HG03135 (cell line): ENCODE data around the gene P2RY14.
"Not testable (repeated sequence)": the region's sequence is repeated elsewhere in the genome, so short reads cannot be mapped to it uniquely, and the experiment has no call there.

Source experiments
- ATAC-seq: cut with Tn5 transposase; IDR thresholded peaks from one replicate; pipeline ENCODE4 v1.9.1; 2021; ENCODE audit warnings: mild to moderate bottlenecking, moderate library complexity; ENCODE audit not compliant: unreplicated experiment

The P2RY14 gene

DNA sequence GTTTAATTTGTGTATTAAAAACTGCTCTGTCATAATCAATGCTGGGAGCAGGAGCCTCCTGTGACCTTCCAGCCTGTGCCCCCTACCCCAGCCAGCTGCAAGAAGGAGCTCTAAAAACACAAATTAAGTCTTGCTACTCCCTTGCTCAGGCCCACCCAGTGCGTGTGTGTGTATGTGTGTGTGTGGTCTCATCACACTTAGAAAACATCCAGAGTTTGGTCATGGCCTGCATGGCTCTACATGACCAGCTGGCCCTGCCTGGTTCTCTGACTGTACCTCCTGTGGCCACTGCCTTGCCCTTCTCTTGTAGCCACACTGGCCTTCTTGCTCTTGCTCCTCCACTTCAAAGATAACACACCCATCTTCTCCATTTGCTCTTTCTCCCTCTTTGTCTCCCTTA is 13.7 kb downstream of the P2RY14 start:
- no peak for ATAC-seq

DNA sequence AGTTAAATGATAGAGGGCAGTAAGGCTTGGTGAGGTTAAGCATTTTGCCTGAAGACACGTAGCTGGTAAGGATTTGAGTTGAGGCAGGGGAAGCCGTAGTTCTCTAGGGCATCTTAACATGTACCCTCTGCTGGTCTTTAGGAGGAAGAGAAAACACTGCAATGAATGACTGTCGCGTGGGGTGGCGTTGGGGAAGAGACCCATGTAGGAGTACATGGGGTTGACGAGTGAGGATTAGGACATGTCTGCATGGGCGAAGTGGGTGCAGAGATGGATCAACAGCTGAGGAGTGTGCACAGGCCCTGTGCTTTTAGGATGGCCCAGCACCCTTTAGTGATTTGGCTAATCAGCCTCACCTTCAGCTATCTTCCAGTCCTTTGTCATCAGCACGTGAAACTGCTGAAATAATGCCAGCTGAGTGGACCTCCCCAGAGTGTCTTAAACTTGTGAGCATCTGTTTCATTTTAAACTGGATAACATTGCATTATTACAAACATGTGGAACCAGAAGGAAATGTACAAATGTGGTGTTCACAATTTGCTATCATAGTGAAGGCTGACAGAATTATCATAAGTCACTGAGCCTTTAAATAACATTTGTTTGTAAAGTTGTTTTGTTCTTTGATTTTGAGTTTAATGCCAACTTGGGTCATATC is 15.3 kb downstream of the P2RY14 start:
- no peak for ATAC-seq

DNA sequence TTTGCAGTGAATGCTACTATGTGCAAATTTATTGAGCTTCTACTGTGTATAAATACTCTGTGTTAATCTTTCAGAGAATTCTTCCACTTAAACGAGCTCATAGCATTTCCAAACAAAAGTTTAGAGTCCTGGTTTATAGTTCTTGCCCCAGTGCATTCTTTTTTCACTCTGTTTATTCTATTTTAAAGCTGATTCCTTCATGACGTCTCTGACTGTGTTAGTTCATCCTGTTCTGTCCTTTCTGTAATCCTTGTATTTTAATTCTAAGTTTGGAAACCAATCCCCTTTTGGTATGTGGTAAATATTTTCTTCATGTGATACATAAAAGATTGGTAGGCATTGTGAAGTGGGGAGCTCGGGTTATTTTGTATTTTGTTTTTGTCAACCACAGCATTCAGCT is 18.7 kb downstream of the P2RY14 start:
- no peak for ATAC-seq

DNA sequence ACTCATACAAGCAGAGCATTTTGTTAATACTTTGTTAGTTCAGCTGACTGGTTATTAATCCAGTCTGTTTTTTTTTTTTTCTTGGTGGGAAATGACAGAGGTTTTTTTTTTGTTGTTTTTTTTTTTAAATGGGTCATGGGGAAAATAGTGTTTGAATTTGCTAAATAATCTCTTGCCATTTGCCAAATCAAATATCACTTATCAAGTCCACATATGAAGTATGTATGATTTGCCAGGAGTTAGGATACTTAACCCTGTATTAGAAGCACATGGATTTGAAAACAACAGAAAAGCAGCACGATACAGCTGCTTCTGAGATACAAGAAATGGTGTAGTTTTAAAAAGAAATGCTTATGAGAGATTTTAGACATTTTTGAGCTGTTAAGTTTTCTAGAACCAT is 21.6 kb downstream of the P2RY14 start:
- no peak for ATAC-seq

DNA sequence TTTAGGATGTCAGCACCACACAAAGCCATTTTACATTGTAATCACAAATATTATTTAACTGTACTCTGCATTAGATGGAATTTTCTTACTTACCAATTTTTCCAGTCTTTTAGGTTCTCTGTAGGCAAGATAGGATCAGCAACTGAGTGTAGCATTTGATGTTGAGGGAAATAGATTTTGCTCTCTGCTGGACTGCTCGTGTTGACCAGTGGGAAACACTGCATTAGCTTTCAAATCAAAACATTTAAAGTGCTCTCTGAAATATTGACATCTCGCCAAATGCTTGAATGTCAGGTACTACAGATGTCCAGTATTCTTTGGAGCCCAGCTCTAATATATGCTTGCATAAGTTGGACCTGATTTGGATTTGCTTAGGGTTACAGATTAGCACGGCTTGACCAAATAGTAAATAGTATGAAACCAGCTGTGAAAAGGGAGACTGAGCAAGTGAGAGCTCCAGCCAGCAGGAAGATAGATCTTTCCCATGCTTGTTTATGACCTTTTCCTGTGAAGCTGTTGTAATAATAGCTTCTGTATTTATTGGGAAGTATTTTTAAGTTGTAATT is 29.5 kb downstream of the P2RY14 start:
- ATAC-seq, result no peak

DNA sequence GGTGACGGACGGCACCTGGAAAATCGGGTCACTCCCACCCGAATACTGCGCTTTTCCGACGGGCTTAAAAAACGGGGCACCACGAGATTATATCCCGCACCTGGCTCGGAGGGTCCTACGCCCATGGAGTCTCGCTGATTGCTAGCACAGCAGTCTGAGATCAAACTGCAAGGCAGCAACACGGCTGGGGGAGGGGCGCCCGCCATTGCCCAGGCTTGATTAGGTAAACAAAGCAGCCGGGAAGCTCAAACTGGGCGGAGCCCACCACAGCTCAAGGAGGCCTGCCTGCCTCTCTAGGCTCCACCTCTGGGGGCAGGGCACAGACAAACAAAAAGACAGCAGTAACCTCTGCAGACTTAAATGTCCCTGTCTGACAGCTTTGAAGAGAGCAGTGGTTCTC is 36.3 kb downstream of the P2RY14 start:
- ATAC-seq, result not testable (repeated sequence)

DNA sequence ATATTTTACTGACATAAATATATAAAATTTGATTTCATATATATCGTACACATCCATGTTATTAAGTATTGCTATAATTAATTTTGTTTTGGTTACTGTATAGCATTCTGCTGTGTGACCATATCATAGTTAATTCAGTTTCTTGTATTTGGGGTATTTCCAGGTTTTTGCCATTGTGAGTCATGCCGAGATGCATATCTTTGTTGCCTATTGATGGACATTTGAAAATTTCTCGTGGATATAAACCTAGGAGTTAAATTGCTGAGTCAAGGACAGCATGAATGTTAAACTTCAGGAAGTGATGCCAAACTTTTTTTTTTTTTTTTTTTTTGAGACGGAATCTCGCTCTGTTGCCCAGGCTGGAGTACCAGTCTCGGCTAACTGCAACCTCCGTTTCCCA is 41.6 kb downstream of the P2RY14 start:
- no peak for ATAC-seq

DNA sequence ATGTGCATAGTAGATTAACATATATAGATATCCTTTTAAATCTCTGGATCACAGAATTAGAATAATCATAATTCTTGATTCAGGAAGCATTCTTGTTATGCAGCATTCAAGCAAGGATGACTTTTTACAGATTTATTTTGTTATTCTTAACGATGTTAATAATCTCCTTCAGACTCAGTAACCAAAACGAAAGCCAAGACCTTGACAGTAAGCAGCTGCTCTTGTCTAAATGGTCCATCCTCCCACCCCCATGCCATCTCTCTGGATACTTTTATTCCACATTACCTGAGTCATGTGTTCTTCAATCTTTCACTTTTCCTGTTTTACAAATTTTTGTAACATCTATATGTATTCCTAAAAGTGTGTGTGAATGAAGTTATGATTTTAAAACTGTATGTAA is 42.0 kb downstream of the P2RY14 start:
- ATAC-seq, result no peak

DNA sequence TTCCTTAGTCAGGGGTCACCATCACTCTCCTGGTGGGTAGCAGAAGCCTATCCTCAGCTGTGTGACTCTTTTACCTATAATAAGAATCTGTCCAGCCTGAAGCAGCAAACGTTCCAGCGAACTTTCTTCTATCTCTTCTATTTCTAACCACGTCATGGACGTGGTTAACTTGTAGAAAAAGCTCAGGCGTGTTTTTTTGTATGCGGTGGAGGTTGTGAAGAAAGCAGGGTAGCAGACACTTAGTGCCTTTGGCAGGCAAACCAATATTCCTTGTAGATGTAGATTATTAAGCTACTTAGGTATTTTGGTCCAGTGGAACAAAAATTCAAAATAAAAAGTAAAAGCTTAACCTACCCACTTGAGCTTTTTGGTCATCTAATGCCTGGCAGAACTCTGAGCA is 43.5 kb downstream of the P2RY14 start:
- no peak for ATAC-seq

DNA sequence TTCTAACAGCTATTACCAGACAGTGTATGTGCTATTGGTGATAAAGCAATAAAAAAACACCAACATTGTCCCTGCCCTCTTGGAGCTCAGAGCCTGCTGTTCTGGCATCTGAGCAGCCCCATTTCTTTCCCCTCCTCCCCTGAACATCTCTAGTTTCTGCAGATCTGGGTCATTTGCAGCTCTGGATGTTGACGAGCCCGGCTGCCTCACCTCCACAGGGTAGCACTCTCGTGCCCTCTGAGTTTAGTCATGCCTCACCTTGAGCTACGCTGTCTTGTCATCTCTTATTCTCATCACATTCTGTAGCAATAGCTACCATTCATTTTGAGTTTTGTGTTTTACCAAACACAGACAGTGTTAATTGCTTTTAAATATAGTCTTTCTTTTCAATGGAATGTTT is 45.4 kb downstream of the P2RY14 start:
- ATAC-seq, result no peak

DNA sequence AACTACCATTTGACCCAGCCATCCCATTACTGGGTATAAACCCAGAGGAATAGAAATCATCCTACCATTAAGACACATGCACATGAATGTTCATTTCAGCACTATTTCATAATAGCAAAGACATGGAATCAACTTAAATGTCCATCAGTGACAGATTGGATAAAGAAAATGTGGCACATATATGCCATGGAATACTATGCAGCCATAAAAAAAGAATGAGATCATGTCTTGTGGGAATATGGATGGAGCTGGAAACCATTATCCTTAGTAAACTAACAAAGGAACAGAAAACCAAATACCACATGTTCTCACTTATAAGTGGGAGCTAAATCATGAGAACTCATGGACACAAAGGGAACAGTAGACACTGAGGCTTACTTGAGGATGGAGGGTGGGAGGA is 45.9 kb downstream of the P2RY14 start:
- not testable (repeated sequence) for ATAC-seq

DNA sequence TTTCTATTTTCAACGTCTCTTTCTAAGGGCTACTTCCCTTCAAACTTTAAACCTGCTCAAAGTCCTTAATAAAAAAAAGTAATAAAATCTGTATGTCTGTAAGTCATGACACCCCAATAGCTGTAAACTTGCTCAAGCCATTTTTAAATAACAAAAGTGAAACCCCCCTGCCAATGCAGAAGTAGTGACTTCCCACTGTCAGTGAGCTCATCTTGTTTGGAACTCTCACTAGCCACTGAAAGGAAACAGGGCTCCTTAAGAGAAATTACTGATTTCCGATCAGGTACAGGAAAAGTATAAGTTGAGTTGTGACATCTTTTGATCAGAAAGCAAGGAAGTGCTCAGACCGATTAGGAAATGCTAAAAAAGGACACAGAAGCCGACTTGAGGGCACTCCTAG is 47.7 kb downstream of the P2RY14 start:
- peak; percentile 51 for ATAC-seq

DNA sequence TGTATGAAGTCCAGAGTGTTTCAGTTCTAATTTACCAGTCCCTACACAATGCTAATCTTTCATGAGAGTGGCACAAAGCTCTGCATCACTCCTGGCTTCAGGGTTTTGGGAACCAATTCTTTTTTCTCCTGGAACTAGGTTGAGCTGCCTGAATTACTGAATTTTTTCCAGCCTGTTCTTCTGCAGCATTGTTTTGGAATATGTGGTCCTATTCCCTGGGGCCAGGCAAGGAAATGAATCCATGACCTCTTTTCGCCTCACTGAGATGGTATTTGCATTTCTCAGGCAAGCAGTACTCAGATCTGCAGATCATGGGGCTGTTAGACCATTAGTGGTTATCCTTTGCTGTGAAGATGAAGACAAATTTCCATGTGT is 49.7 kb downstream of the P2RY14 start:
- ATAC-seq, result no peak

DNA sequence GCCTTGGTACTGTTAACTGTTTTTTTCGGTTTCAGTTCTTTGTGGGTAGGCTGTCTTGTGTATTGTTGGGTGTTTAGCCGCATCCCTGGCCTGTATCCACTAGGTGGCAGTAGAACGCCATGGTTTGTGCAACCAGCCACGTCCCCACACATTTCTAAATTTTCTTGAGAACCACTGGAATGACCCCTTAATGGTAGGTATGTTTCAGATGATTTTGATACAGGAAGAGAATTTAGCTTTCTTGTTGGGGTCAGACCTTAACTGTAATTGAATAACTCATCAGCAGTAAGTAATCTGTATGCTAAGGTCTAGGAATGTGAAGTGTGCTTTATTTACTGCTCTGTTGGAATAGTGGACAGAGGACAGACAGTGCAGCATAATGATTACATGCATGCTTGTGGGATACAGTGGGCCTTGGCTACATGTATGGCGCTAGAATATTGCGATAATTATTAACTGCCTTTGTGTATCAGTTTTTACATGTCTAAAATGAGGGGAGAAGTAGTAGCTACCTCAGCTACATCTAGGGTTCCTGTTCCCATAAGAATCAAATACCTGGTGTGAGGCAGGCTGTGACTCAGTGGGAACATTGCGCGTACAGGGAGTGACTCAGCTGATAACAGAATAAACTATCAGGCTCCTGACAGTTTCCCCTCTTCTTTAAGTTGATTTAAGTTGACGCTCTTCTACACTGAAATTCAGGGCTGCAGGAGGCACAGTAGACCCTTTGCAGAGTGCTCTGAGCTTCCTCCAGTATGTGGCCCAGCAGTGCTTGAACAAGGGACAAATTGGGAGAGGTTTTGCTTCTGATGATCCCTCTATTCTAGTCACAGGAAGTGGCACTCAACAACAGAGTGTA is 50.3 kb downstream of the P2RY14 start:
- peak; percentile 92 for ATAC-seq

DNA sequence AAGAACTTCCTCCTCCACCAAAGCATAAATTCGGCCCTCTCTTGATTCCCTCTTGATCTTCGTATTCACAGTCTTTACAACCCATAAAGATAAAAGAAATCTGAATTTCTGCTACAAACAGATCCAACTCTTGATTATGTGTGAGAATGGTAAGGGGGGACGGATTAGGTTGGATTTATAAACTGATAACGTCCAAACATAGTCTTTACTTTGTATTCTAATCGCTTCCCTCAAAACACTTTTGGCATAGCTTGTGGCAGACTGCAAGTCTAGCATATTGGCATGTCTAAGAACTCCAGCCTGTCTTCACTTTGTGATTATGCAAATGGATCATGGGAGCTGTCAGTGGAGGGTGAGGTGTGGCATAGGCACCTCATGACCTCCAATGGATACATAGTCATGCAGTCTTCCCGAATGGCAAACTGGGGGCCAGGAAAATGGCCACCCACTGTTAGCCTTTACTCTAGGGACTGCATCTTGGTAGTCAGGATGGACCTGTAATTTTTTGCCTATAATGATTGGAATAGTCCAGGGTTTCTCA is 51.0 kb downstream of the P2RY14 start:
- ATAC-seq, result peak; percentile 33

DNA sequence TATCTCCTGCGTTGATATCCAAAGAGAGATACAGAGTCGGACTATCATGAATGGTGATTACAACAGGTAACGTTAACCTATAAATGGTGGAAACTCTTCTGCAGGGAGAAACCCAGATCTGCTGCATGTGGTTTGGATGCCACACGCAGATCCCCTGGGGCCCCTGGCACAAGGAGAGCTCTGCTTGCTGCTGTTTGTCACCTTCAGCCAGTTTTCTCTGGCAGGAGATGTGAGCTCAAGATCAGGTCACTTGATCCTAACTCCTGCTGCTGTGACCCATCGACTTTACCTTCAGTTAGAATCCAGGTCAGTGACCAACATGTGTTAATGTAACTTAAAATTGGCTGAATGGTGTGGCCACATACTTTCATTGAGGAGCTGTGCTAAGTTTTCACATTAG is 51.5 kb downstream of the P2RY14 start:
- no peak for ATAC-seq

DNA sequence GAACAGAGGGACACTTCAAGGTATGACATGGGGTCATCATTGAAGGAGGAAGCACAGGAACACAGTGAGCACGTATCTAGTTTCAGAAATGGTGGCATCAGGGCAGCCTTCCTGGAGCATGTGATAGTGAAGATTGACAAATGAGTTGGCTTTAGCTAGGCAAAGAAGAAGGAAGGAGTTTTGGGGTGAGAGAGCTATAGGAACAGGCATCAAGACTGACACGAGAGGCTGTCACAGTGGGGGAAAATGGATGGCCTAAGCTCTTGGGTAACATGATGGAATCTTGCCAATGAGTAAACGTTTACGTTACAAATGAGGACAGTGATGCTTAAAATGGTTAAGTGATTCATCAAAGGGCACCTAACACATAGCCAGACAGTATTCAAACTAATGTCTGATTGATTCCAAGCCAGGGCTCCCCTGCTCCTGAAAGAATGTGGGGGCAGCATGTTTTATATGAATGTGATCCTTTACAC is 52.2 kb downstream of the P2RY14 start:
- ATAC-seq, result no peak

DNA sequence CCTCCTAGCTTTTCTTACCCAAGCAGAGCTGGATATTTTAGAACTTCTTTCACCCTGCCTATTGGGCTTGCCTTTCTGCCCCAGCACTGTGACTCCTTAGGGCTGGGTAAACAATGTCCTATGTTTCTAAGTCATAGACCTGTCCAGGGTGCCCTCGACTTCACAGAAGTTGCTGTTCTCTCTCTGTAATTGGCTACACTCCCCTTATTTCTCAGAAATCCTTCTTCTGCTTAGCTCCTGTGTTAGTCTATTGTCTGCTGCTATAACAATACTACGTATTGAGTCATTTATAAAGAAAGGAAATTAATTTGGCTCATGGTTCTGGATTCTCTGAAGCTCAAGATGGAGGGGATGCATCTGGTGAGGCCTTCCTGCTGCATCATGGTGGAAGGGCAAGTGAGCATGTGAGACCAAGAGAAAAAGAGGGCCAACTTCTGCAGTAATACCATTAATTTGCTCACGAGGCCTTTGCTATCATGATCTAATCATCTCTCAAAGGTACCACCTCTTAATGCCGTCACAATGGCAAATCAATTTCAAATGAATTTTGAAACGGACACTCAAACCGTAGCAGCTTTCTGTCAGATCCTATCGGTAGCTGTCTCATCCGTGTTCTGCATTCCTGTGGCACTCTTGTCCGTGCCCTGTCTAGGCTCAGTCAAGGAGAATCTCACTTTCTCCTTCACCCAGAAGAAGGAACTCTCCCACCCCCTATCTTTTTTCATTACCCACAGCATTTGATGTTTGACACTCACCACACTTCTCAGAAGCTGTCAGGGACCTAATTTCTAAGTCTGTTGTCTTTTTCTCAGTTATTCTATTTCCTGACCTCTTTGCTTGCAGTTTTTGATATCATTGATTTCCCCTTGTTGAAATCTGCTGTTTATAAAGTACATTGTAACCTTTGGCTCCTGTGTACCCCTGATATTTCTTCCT is 53.0 kb downstream of the P2RY14 start:
- no peak for ATAC-seq

DNA sequence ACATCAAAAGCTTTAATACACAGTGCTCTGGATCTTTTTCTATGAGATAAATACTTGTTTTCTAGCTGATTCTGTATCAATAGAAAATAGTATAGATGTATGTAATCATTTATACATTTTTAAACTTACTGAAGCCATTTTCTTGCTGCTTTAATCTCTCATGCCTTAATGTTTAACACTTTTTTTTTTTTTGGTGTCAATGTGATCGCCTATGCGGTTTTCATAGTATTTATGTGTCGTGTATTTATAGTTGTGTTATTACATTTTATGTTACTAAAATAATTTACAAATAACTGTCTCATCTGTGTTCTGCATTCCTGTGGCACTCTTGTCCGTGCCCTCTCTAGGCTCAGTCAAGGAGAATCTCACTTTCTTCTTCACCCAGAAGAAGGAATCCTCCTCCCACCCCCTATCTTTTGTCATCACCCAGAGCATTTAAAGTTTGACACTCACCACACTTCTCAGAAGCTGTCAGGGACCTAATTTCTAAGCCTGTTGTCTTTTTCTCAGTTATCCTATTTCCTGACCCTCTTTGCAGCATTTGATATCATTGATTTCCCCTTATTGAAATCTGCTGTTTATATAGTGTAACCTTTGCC is 54.0 kb downstream of the P2RY14 start:
- no peak for ATAC-seq

DNA sequence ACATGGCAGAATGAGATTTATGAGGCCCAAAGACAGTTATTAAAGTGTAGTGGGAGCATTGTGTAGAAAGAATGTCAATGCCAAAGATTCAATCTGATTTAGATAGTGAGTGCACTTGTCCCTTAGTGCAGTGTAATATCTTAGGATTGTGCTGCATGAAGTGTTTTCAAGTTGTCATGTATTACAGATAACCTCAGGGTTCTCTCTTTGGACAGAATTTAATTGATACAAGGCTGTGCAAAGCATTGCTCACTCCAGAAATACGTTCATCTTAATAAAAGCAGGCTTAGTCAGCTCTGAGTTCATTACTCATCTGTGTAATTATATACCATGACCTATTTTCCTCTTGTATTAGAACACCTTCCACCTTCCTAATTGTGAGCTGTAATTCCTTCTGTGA is 59.3 kb downstream of the P2RY14 start:
- no peak for ATAC-seq
